Erythroblast (primary cell): ENCODE data around the gene MAP3K13.

Source experiments
- GATA1 ChIP-seq: IDR thresholded peaks from 2 replicates; pipeline ENCODE4 v1.6.1; 2011; ENCODE audit warnings: low read depth, mild to moderate bottlenecking, control low read depth, low read length, moderate library complexity
- POLR2A ChIP-seq: IDR thresholded peaks from 2 replicates; pipeline ENCODE4 v1.6.1; 2011; ENCODE audit warnings: mild to moderate bottlenecking, low read length

DNA sequence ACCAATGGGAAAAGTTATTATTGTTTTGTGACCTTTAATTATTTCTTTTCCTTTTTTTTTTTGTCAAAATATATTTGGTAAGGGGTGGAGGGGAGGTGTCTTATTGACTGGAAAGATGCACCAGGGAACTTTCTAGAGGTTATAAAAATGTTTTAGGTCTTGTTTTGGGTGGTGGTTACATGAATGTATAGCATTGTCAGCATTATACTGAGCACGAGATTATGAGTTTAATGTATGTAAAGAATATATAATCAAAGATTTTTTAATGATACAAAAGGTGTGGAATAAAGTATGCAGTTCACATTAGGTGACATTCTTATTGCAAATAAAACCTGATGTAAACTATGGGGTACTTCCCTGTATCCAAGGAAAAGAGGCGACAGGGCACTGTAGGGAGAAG is 23.0 kb upstream of the MAP3K13 start:
- no peak for TF ChIP-seq POLR2A
- TF ChIP-seq GATA1: no peak
